ENCODE data around the gene SYAP1. TPM values are rescaled to one million over a fixed set of nuclear protein-coding genes. Genes with fewer than 3 reads are reported as not detected.

SYAP1 gene
- total RNA-seq, 1 experiment from 2014 or later: 18.5 TPM

GRCh38 chrX:16733013-16733412, 13.6 kb downstream of the SYAP1 start (continued):
- TF ChIP-seq, protein P1, sequence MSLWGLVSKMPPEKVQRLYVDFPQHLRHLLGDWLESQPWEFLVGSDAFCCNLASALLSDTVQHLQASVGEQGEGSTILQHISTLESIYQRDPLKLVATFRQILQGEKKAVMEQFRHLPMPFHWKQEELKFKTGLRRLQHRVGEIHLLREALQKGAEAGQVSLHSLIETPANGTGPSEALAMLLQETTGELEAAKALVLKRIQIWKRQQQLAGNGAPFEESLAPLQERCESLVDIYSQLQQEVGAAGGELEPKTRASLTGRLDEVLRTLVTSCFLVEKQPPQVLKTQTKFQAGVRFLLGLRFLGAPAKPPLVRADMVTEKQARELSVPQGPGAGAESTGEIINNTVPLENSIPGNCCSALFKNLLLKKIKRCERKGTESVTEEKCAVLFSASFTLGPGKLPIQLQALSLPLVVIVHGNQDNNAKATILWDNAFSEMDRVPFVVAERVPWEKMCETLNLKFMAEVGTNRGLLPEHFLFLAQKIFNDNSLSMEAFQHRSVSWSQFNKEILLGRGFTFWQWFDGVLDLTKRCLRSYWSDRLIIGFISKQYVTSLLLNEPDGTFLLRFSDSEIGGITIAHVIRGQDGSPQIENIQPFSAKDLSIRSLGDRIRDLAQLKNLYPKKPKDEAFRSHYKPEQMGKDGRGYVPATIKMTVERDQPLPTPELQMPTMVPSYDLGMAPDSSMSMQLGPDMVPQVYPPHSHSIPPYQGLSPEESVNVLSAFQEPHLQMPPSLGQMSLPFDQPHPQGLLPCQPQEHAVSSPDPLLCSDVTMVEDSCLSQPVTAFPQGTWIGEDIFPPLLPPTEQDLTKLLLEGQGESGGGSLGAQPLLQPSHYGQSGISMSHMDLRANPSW (CRISPR knock-in tag; conservative IDR thresholded peaks at IDR 0.05; ENCODE audit: low read depth): no peak
- TF ChIP-seq FOXJ3 (CRISPR knock-in tag; IDR thresholded peaks at IDR 0.05; ENCODE audit: borderline replicate concordance) (no peak), KAT7 (CRISPR knock-in tag; IDR thresholded peaks at IDR 0.05; ENCODE audit: borderline replicate concordance) (no peak), TEAD1 (CRISPR knock-in tag; IDR thresholded peaks at IDR 0.05) (no peak), ETV6 (CRISPR knock-in tag; IDR thresholded peaks at IDR 0.05) (no peak)

GRCh38 chrX:16737024-16737423, 17.6 kb downstream of the SYAP1 start:
- no peak for TF ChIP-seq ZNF138 (CRISPR knock-in tag; conservative IDR thresholded peaks at IDR 0.05)
- no peak for TF ChIP-seq CTCF (IDR thresholded peaks at IDR 0.05)
- no peak for TF ChIP-seq FOXK1 (CRISPR knock-in tag; IDR thresholded peaks at IDR 0.05)
- 0 out of 2 replicates have a peak, but pooled peaks have one; percentile 41 for TF ChIP-seq ZNF121 (CRISPR knock-in tag; IDR thresholded peaks at IDR 0.05)
- ChIA-PET POLR2A (no interaction called here), CTCF (no interaction called here)
- H3K9me3 Mint-ChIP-seq: no peaks in the 10 kb centered on the region
- H3K27ac Mint-ChIP-seq: no peak overlapping the region
- H3K4me1 Mint-ChIP-seq: no peaks in the 10 kb centered on the region
- ATAC-seq: no peak
- no peaks in the 10 kb centered on the region for H3K27me3 Mint-ChIP-seq (ENCODE audit: low read depth)
- DNase-seq (ENCODE audit: low spot score): no peak
- no peak overlapping the region for H3K4me3 Mint-ChIP-seq
- H3K36me3 Mint-ChIP-seq: peaks cover 38% of the 10 kb centered on the region

DNA sequence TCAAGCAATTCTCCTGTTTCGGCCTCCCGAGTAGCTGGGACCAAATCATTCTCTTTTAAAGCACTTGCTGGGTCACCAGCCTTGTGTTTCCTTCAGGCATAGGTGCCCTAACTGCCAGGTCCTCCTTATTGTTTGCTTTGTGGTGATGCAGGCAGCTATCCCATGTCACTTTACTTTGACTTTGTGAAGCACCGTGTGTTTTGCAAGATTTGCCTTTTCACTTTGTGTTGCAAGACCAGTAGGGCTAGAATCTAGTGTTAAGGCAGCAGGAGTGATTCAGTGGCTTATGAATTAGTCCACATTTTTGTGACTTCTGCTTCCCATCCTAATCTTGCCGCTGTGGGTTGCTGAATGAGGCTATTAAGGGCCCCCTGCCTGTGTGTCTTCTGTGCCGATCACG, 20.2 kb downstream of the SYAP1 start:
- Mint-ChIP-seq H3K27me3 (ENCODE audit: low read depth) (no peaks in the 10 kb centered on the region), H3K27ac (peak overlapping the region; percentile 3; the same call in 1 of the 2 replicates), H3K4me1 (no peaks in the 10 kb centered on the region), H3K36me3 (peaks cover 45% of the 10 kb centered on the region), H3K4me3 (no peak overlapping the region), H3K9me3 (no peaks in the 10 kb centered on the region)
- POLR2A ChIA-PET: no interaction called here
- TF ChIP-seq, protein P2, sequence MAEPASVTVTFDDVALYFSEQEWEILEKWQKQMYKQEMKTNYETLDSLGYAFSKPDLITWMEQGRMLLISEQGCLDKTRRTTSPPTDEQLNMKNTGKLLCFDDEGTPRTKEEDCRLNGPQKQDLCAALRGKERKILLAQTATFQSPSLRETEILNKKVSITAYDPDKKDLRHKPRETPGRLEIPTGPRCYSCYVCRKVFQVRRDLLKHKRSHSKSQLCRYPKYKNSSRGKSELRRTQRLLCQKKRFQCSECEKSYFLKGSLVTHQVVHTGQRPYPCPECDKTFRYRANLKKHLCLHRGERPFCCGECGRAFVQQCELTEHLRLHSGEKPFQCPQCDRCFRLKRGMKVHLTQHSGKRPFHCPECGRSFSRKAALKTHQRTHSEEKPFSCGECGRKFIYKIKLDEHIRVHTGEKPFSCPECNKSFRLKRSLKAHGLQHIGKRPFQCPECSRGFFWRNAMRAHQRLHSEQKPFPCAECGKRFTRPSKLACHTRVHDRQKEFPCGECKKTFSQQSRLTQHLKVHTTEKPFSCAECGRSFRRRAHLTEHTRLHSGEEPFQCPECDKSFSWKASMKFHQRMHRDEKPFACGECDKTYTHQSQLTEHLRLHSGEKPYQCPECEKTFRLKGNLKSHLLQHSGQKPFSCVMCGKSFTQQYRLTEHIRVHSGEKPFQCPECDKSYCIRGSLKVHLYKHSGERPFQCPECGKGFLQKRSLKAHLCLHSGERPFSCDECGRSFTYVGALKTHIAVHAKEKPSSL (CRISPR knock-in tag; conservative IDR thresholded peaks at IDR 0.05): no peak
- TF ChIP-seq JAZF1 (CRISPR knock-in tag; IDR thresholded peaks at IDR 0.05): no peak
- TF ChIP-seq SOX15 (CRISPR knock-in tag; IDR thresholded peaks at IDR 0.05): no peak
- no peak for TF ChIP-seq KAT7 (CRISPR knock-in tag; IDR thresholded peaks at IDR 0.05; ENCODE audit: borderline replicate concordance)
- no peak for TF ChIP-seq TCF7 (CRISPR knock-in tag; IDR thresholded peaks at IDR 0.05; ENCODE audit: low read depth)
- TF ChIP-seq ELF4 (CRISPR knock-in tag; IDR thresholded peaks at IDR 0.05; ENCODE audit: low read depth): no peak
- no peak for TF ChIP-seq JUN (CRISPR knock-in tag; IDR thresholded peaks at IDR 0.05)
- no peak for TF ChIP-seq CDX4 (CRISPR knock-in tag; IDR thresholded peaks at IDR 0.05; ENCODE audit: borderline replicate concordance)
- TF ChIP-seq, protein P3, sequence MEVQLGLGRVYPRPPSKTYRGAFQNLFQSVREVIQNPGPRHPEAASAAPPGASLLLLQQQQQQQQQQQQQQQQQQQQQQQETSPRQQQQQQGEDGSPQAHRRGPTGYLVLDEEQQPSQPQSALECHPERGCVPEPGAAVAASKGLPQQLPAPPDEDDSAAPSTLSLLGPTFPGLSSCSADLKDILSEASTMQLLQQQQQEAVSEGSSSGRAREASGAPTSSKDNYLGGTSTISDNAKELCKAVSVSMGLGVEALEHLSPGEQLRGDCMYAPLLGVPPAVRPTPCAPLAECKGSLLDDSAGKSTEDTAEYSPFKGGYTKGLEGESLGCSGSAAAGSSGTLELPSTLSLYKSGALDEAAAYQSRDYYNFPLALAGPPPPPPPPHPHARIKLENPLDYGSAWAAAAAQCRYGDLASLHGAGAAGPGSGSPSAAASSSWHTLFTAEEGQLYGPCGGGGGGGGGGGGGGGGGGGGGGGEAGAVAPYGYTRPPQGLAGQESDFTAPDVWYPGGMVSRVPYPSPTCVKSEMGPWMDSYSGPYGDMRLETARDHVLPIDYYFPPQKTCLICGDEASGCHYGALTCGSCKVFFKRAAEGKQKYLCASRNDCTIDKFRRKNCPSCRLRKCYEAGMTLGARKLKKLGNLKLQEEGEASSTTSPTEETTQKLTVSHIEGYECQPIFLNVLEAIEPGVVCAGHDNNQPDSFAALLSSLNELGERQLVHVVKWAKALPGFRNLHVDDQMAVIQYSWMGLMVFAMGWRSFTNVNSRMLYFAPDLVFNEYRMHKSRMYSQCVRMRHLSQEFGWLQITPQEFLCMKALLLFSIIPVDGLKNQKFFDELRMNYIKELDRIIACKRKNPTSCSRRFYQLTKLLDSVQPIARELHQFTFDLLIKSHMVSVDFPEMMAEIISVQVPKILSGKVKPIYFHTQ (CRISPR knock-in tag; IDR thresholded peaks at IDR 0.05): no peak
- TF ChIP-seq GRHL2 (CRISPR knock-in tag; IDR thresholded peaks at IDR 0.05; ENCODE audit: insufficient replicate concordance, severe bottlenecking): no peak
- TF ChIP-seq, protein P4, sequence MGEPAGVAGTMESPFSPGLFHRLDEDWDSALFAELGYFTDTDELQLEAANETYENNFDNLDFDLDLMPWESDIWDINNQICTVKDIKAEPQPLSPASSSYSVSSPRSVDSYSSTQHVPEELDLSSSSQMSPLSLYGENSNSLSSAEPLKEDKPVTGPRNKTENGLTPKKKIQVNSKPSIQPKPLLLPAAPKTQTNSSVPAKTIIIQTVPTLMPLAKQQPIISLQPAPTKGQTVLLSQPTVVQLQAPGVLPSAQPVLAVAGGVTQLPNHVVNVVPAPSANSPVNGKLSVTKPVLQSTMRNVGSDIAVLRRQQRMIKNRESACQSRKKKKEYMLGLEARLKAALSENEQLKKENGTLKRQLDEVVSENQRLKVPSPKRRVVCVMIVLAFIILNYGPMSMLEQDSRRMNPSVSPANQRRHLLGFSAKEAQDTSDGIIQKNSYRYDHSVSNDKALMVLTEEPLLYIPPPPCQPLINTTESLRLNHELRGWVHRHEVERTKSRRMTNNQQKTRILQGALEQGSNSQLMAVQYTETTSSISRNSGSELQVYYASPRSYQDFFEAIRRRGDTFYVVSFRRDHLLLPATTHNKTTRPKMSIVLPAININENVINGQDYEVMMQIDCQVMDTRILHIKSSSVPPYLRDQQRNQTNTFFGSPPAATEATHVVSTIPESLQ (CRISPR knock-in tag; IDR thresholded peaks at IDR 0.05): no peak
- no peak for TF ChIP-seq GABPB1 (CRISPR knock-in tag; IDR thresholded peaks at IDR 0.05)
- CTCF ChIA-PET: interaction anchor here (0.6 kb wide), 1 partner anchor 307 kb away, joined by 3 read pairs; no protein-coding TSS in a partner anchor
- ATAC-seq (no peak), DNase-seq (ENCODE audit: low spot score) (no peak)
